GM23338 (cell line): ENCODE data around the gene MOGAT2. TPM values are rescaled to one million over a fixed set of nuclear protein-coding genes. Genes with fewer than 3 reads are reported as not detected.

Experiments used
- ATAC-seq: fragments of 200-7000 bp; cut with Tn5 transposase; 3 replicates; pipeline ENCODE4 v1.9.1; 2020
- DNase-seq: peaks from one replicate; pipeline ENCODE4 v3.0.0-alpha.2; 2015; ENCODE audit warnings: low spot score
- H2AFZ ChIP-seq: fragments of 200-600 bp; sonication (generic); 2 replicates; pipeline ENCODE4 v1.8.0; 2016; ENCODE audit warnings: antibody characterized with exemption, mild to moderate bottlenecking, moderate library complexity
- H3F3A ChIP-seq: fragments of 200-600 bp; sonication (generic); replicated peaks from 2 replicates; pipeline ENCODE4 v1.8.0; 2017; ENCODE audit warnings: antibody characterized with exemption, mixed run types, low read depth
- H3K27ac ChIP-seq: fragments of 200-600 bp; sonication (generic); 2 replicates; pipeline ENCODE4 v1.6.1; 2016; ENCODE audit warnings: low read depth
- H3K27me3 ChIP-seq: fragments of 200-600 bp; sonication (generic); 2 replicates; pipeline ENCODE4 v1.8.0; 2016; ENCODE audit warnings: mild to moderate bottlenecking, mixed run types, moderate library complexity; ENCODE audit not compliant: insufficient read depth
- H3K36me3 ChIP-seq: fragments of 200-600 bp; sonication (generic); 2 replicates; pipeline ENCODE4 v1.8.0; 2016; ENCODE audit warnings: mild to moderate bottlenecking; ENCODE audit not compliant: insufficient read depth
- H3K4me1 ChIP-seq: fragments of 200-600 bp; sonication (generic); 2 replicates; pipeline ENCODE4 v1.8.0; 2016; ENCODE audit warnings: mild to moderate bottlenecking, moderate library complexity; ENCODE audit not compliant: insufficient read depth
- H3K4me2 ChIP-seq: fragments of 200-600 bp; sonication (generic); 2 replicates; pipeline ENCODE4 v1.7.1; 2017; ENCODE audit warnings: mixed run types
- H3K4me3 ChIP-seq: fragments of 200-600 bp; sonication (generic); 2 replicates; pipeline ENCODE4 v1.6.1; 2016; ENCODE audit warnings: mixed run types
- H3K79me2 ChIP-seq: fragments of 200-600 bp; sonication (generic); replicated peaks from 2 replicates; pipeline ENCODE4 v1.8.0; 2017; ENCODE audit warnings: mild to moderate bottlenecking; ENCODE audit not compliant: insufficient read depth
- H3K9me2 ChIP-seq: fragments of 200-600 bp; sonication (generic); 2 replicates; pipeline ENCODE4 v1.8.0; 2017; ENCODE audit not compliant: insufficient read depth
- H4K20me1 ChIP-seq: fragments of 200-600 bp; sonication (generic); replicated peaks from 2 replicates; pipeline ENCODE4 v1.8.0; 2017; ENCODE audit warnings: mild to moderate bottlenecking; ENCODE audit not compliant: insufficient read depth
- H3K27ac Mint-ChIP-seq: 2 replicates; pipeline ENCODE4 v1.8.0; 2020; ENCODE audit warnings: inconsistent platforms, mild to moderate bottlenecking, moderate library complexity, mixed read lengths
- H3K27me3 Mint-ChIP-seq: 3 replicates; pipeline ENCODE4 v1.8.0; 2022; ENCODE audit warnings: low read depth, mild to moderate bottlenecking, moderate library complexity, mixed read lengths, inconsistent platforms; ENCODE audit not compliant: insufficient read depth, poor library complexity
- H3K36me3 Mint-ChIP-seq: 3 replicates; pipeline ENCODE4 v1.8.0; 2021; ENCODE audit warnings: low read depth, mild to moderate bottlenecking, inconsistent platforms, moderate library complexity, mixed read lengths
- H3K4me1 Mint-ChIP-seq: 3 replicates; pipeline ENCODE4 v1.8.0; 2020; ENCODE audit warnings: mild to moderate bottlenecking, inconsistent platforms, mixed read lengths
- H3K4me3 Mint-ChIP-seq: 3 replicates; pipeline ENCODE4 v1.8.0; 2021; ENCODE audit warnings: moderate library complexity, mild to moderate bottlenecking, inconsistent platforms, mixed read lengths
- H3K9me3 Mint-ChIP-seq: 3 replicates; pipeline ENCODE4 v1.8.0; 2020; ENCODE audit warnings: moderate library complexity, mild to moderate bottlenecking, inconsistent platforms, mixed read lengths
- CREB1 ChIP-seq: fragments of 250-450 bp; sonication (Bioruptor Pico); IDR thresholded peaks from 2 replicates; pipeline ENCODE4 v1.5.0; 2020; ENCODE audit warnings: low read depth, mild to moderate bottlenecking, moderate library complexity
- ETS1 ChIP-seq: IDR thresholded peaks from 2 replicates; pipeline ENCODE4 v1.6.1; 2016; ENCODE audit warnings: antibody characterized with exemption
- EZH2phosphoT487 ChIP-seq: fragments of 200-600 bp; sonication (generic); IDR thresholded peaks from one replicate; pipeline ENCODE4 v1.8.1; 2018; ENCODE audit warnings: antibody characterized with exemption; ENCODE audit not compliant: unreplicated experiment
- JUNB ChIP-seq: IDR thresholded peaks from one replicate; pipeline ENCODE4 v1.6.1; 2016; ENCODE audit warnings: antibody characterized with exemption; ENCODE audit not compliant: unreplicated experiment
- NANOG ChIP-seq: IDR thresholded peaks from 2 replicates; pipeline ENCODE4 v1.6.1; 2016; ENCODE audit warnings: antibody characterized with exemption, borderline replicate concordance
- POLR2AphosphoS5 ChIP-seq: IDR thresholded peaks from 2 replicates; pipeline ENCODE4 v1.6.1; 2016; ENCODE audit warnings: antibody characterized with exemption, low read depth
- REST ChIP-seq: IDR thresholded peaks from one replicate; pipeline ENCODE4 v1.6.1; 2018; ENCODE audit warnings: antibody characterized with exemption; ENCODE audit not compliant: unreplicated experiment
- STAT1 ChIP-seq: IDR thresholded peaks from one replicate; pipeline ENCODE4 v1.6.1; 2016; ENCODE audit warnings: antibody characterized with exemption; ENCODE audit not compliant: unreplicated experiment
- ZNF331 ChIP-seq: fragments of 250-450 bp; sonication (Bioruptor Pico); IDR thresholded peaks from 2 replicates; pipeline ENCODE4 v1.5.0; 2020; ENCODE audit warnings: low read depth, mild to moderate bottlenecking, moderate library complexity
- polyA plus RNA-seq: library from polyadenylated mRNA; unstranded; fragments of >200 nt; fragmentation: Nextera tagmentation; extraction: Ambion mirVana; gene quantifications from 2 replicates; pipeline ENCODE4 v1.2.1, GENCODE V29; 2016
- total RNA-seq: library from RNA; depleted of rRNA; stranded (reverse); fragments of >200 nt; shearing (Covaris generic); gene quantifications from 2 replicates; pipeline ENCODE4 v1.2.3, GENCODE V29; 2014

The MOGAT2 gene
- total and polyA plus RNA-seq, 2 experiments from 2014 or later = not detected

- TF ChIP-seq ETS1 = no peak
- no peak for TF ChIP-seq ZNF331
- TF ChIP-seq NANOG = no peak
- TF ChIP-seq CREB1 = no peak
Observed at GRCh38 chr11:75719340-75720239, 2.0 kb downstream of the MOGAT2 start (continued).

DNA sequence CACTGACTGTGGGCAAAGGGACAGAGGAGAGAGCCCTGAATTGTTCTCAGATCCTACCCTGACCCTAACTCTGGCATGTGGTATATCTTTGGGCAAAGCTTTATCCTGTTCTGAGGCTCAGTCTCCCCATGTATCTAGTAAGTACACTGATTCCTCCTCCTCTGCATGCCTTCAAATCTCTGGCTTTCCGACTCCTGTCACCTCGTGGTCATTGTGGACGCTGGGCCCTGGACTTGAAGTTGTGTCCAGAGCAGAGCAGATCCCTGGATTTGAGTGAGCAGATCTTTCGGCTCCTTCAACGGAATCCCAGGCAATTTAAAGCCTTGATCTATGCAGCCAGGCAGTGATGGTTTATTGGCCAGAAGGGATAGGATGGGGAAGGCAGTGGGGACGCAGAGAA is 3.0 kb downstream of the MOGAT2 start:
- H3K27ac Mint-ChIP-seq = no peak overlapping the region
- no peak for DNase-seq
- H2AFZ ChIP-seq = no peak overlapping the region
- no peak overlapping the region for H3K4me3 Mint-ChIP-seq
- no peaks in the 10 kb centered on the region for H3F3A ChIP-seq
- no peak for ATAC-seq
- H3K9me3 Mint-ChIP-seq = no peaks in the 10 kb centered on the region
- H3K4me1 ChIP-seq = no peaks in the 10 kb centered on the region
- no peaks in the 10 kb centered on the region for H3K36me3 Mint-ChIP-seq
- no peaks in the 10 kb centered on the region for H4K20me1 ChIP-seq
- peaks cover 19% of the 10 kb centered on the region for H3K27me3 Mint-ChIP-seq
- H3K36me3 ChIP-seq = no peaks in the 10 kb centered on the region
- no peaks in the 10 kb centered on the region for H3K9me2 ChIP-seq
- H3K27ac ChIP-seq = no peak overlapping the region
- TF ChIP-seq EZH2phosphoT487 (no peak), JUNB (no peak)
- H3K27me3 ChIP-seq = peaks cover 30% of the 10 kb centered on the region
- H3K4me2 ChIP-seq = no peak overlapping the region
- H3K4me1 Mint-ChIP-seq = peaks cover 12% of the 10 kb centered on the region
- no peak overlapping the region for H3K4me3 ChIP-seq
- H3K79me2 ChIP-seq = no peaks in the 10 kb centered on the region

DNA sequence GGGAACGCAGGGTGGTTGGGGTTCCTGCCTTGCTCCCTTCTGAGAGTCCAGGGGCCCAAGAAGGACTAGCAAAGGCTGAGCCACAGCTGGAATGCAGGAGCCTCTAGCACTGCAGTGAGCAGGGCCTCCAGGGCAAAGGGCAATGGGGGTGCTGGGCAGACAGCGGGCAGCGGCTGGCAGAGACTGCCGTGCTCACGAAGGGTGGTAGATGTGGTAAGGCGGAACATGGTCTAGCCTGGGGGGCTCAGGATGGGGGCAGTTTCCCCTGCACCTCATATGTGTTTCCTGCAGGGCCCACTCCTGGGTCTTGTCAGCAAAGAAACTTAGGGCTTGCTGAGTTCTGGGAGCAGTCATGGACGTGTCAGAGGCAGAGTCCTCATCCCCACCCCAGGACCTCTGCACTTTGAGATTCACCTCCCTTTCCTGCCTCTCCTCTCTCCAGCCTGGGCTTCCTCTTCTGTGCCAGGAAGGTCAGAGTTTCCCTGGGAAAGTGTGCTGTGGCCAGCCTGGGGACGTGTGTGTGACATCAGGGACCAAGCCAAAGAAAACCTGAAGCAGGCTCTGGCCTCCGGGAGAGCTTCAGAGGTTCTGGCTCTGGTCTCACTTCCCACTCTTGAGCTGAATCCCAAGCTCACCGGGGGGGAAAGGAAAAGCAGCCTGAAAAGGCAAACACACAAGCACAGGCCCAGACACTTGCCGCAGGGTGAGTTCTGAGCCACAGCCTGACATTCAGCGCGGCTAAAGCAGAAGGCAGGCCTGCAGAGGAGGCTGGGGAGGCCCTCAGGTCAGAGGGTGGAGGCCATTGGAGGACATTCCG is 4.4 kb downstream of the MOGAT2 start:
- no peak overlapping the region for H3K4me3 ChIP-seq
- Mint-ChIP-seq H3K36me3 (no peaks in the 10 kb centered on the region), H3K9me3 (no peaks in the 10 kb centered on the region), H3K27me3 (peaks cover 14% of the 10 kb centered on the region), H3K4me1 (peaks cover 3% of the 10 kb centered on the region), H3K27ac (no peak overlapping the region), H3K4me3 (no peak overlapping the region)
- no peaks in the 10 kb centered on the region for H3K4me1 ChIP-seq
- no peak overlapping the region for H3K27ac ChIP-seq
- ATAC-seq = no peak
- H4K20me1 ChIP-seq = no peaks in the 10 kb centered on the region; the same call in 1 of the 2 replicates
- no peak overlapping the region for H2AFZ ChIP-seq
- DNase-seq = no peak
- no peaks in the 10 kb centered on the region for H3K36me3 ChIP-seq
- no peak overlapping the region for H3K4me2 ChIP-seq
- H3K27me3 ChIP-seq = peaks cover 18% of the 10 kb centered on the region; the same call in 1 of the 2 replicates
- H3F3A ChIP-seq = no peaks in the 10 kb centered on the region
- H3K79me2 ChIP-seq = no peaks in the 10 kb centered on the region
- H3K9me2 ChIP-seq = 0 out of 2 replicates have a peak, but pooled peaks cover 2% of the 10 kb centered on the region
- no peak for TF ChIP-seq CREB1
- TF ChIP-seq ETS1 = no peak
- TF ChIP-seq REST = no peak
- no peak for TF ChIP-seq ZNF331
- no peak for TF ChIP-seq EZH2phosphoT487
- TF ChIP-seq STAT1 = no peak
- TF ChIP-seq POLR2AphosphoS5 = no peak
